ENCODE data around the gene TRMU.

TRMU gene

DNA sequence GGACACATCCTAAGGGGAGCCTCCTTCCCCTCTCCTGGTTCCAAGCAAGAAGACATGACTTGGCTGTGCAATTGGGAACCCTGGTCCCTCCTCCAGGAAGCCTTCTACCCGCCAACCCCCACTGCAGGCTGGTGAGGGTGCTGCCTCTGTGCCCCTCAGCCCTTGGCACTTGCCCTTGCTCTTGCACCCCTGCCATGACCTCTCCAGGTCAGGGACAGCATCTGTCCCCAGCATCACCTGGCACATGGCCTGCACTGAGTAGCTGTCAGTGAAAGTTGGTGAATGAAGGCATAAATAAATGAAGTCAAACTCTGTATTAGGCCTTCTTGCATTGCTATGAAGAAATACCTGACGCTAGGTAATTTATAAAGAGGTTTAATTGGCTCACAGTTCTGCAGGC is 40.7 kb upstream of the TRMU start:
- TF ChIP-seq, protein P1, sequence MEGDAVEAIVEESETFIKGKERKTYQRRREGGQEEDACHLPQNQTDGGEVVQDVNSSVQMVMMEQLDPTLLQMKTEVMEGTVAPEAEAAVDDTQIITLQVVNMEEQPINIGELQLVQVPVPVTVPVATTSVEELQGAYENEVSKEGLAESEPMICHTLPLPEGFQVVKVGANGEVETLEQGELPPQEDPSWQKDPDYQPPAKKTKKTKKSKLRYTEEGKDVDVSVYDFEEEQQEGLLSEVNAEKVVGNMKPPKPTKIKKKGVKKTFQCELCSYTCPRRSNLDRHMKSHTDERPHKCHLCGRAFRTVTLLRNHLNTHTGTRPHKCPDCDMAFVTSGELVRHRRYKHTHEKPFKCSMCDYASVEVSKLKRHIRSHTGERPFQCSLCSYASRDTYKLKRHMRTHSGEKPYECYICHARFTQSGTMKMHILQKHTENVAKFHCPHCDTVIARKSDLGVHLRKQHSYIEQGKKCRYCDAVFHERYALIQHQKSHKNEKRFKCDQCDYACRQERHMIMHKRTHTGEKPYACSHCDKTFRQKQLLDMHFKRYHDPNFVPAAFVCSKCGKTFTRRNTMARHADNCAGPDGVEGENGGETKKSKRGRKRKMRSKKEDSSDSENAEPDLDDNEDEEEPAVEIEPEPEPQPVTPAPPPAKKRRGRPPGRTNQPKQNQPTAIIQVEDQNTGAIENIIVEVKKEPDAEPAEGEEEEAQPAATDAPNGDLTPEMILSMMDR (IDR thresholded peaks at IDR 0.05; ENCODE audit: control insufficient read depth, insufficient read depth, low read depth, low read length, missing control alignments), result no peak
- DNase-seq (ENCODE audit: low read depth), result no peak
- H3K4me3 ChIP-seq (ENCODE audit: control insufficient read depth, low read depth, low read length), result no peak overlapping the region

DNA sequence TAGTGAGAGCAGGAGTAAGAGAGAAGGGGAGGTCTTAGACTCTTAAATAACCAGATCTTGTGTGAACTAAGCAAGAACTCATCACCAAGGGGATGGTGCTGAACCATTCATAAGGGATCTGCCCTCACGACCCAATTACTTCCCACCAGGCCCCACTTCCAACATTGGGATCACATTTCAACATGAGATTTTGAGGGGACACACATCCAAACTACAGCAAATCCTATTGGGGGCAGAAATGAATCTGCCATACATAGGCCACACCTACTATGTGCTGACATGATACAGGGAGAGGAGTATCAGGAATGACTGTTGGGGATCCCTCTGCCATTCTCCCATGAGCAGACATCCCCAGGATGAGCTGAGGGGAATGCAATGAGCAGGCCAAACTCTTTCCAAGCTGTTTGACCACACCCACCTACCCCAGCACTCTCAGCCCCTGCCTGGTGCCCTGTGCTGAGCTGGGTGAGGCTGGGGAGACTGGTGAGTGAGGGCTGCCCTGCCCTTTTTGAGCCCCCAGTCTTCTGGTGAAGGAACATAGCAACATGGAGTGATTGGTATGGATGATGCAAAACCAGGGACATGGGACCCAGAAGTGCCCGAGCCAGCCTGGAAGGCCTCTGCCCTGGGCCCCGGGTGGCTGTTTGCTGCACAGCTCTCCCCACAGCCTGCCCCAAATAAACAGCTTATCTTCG is 40.1 kb upstream of the TRMU start:
- no peak overlapping the region for H3K4me3 ChIP-seq (ENCODE audit: control insufficient read depth, low read depth, low read length)
- DNase-seq (ENCODE audit: low read depth), result no peak
- TF ChIP-seq, protein P1 (IDR thresholded peaks at IDR 0.05; ENCODE audit: control insufficient read depth, insufficient read depth, low read depth, low read length, missing control alignments), result no peak

DNA sequence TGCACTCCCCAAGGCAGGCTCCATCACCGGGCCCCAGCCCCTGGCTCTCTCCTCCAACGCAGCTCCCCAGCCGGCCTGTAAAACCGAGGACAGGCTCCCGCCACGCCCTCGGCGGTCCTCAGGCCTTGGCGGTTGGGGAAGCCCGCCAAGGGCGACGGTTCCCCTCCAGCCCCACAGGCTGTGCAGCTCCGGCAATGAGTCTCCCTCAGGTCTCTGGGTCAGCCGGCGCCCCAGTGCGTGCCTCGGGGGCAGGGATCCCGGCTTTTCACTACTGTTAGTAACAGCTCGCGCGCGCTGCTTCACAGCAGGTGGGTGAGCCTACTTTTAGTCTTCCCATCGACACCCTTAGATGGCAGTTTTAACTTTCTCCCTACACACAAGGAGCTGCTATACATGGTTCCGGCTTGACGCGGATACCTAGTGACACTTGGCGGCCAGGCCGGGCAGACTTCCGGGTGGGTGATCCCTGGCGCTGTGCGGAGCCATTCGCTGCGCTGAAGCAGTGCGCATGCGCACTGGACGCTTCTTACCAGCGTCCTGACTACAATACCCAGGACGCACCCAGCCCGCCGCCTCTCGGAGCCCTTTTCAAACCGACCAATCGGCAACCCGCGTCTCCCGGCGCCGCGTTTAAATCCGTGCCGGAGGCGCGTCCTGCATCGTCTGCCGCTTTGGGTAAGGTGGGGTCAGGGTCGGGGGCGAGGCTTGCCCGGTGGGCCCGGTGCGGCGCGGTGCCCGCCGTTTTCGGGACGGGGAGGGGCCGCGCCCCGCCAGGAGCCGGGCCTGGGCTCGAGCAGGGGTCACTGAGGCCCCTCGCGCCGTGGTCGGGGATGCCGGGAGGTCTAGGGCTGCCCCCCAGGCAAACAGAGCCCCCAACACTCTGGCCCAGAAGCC is 39.0 kb upstream of the TRMU start, which contains the start of gene GTSE1:
TSS of gene GTSE1 (plus strand) at position 614 of the 894 bp plus-strand sequence. CDS start 531 bp downstream, outside the sequence.
- peak; percentile 86 for DNase-seq (ENCODE audit: low read depth)
- H3K4me3 ChIP-seq (ENCODE audit: control insufficient read depth, low read depth, low read length), result peak within 1 kb of the TSS; percentile 79
- TF ChIP-seq, protein P1 (IDR thresholded peaks at IDR 0.05; ENCODE audit: control insufficient read depth, insufficient read depth, low read depth, low read length, missing control alignments), result no peak

DNA sequence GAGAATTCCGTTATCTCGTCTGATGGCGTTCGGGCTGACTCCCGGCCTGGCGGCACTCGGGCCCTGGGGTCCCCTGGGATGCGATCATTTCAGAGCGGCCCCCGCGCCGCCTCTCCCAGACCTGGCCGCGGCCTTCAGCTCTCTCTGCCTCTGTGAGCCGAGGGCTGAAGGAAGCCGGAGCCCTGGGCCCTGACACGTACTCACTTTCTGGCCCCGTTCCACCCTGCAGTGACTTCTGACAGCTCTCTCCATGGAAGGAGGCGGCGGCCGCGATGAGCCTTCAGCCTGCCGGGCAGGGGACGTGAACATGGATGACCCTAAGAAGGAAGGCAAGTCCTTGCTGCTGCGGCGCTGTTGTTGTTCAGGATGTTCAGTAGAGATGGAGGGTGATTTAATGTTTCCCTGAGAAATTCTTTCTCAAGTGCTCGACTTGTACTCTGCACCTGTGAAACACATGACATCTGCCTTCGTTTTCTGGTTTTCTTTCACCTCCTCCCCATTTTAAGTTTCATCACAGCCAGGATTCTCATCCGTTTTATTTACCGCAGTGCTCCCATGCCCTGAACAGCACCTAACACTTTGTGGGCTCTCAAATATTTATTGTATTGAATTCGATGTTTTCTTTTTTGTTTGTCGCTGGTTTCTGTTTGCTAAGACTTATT is 38.2 kb upstream of the TRMU start:
- TF ChIP-seq, protein P1 (IDR thresholded peaks at IDR 0.05; ENCODE audit: control insufficient read depth, insufficient read depth, low read depth, low read length, missing control alignments), result no peak

DNA sequence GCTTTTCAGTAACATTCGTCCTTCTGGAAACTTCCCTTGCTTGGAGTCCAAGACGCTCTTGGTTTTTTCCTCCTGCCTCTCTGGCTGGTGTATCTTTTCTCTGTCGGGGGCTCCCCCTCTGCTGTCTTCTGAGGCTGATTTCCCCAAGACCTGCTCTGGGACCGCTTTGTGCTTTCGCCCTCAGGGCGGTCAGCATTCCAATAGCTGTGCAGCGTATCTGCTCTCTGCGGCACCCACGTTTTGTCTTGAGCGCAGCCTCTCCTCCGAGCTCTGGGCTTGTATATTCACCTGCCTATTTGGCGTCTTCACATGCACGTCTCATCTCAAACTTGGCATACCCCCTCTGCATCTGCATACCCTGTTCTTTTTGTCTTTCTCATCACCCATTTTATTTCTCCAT is 36.4 kb upstream of the TRMU start:
- TF ChIP-seq, protein P1 (IDR thresholded peaks at IDR 0.05; ENCODE audit: control insufficient read depth, insufficient read depth, low read depth, low read length, missing control alignments), result no peak

More for the DNA sequence above, 38.2 kb upstream of the TRMU start:
- no peak for DNase-seq (ENCODE audit: low read depth)
- peak overlapping the region; percentile 79 for H3K4me3 ChIP-seq (ENCODE audit: control insufficient read depth, low read depth, low read length)

DNA sequence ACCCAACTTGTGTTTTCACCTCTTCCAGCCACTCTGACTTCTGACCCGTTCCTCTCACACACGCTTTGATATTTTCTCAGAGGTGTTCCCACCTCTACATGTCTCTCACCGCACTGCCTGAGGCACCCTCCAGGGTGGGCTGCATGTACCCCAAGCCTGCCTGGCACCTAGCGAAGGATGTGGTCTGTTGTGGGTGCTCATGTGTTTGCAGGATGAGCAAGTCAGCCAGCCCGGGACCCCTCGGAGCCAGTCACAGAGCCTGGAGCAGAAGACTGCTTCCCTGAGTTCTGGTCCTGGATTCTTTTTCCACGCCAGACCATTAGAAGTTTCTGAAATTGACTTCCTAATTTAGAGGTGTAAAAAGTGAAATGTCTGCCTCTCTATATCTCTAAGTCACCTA is 35.0 kb upstream of the TRMU start:
- TF ChIP-seq, protein P1 (IDR thresholded peaks at IDR 0.05; ENCODE audit: control insufficient read depth, insufficient read depth, low read depth, low read length, missing control alignments), result no peak
- H3K4me3 ChIP-seq (ENCODE audit: control insufficient read depth, low read depth, low read length), result no peak overlapping the region
- no peak for DNase-seq (ENCODE audit: low read depth)

More for the DNA sequence above, 36.4 kb upstream of the TRMU start:
- no peak for DNase-seq (ENCODE audit: low read depth)
- no peak overlapping the region for H3K4me3 ChIP-seq (ENCODE audit: control insufficient read depth, low read depth, low read length)
